Heart right ventricle (tissue), 16 donors: Measurements from ENCODE around the gene PJA1. TPM values are rescaled to one million over a fixed set of nuclear protein-coding genes. Genes with fewer than 3 reads are reported as not detected.

ENCODE experiments used
- ATAC-seq, 8 donors: fragments of 200-7000 bp; cut with Tn5 transposase; one replicate each; pipeline ENCODE4 v1.9.1; 2020; ENCODE audit warnings: mild to moderate bottlenecking in 8 of 8, moderate library complexity in 8 of 8, moderate number of reproducible peaks in 1 of 8
- DNase-seq, 2 donors: peaks; one replicate each; pipeline ENCODE4 v3.0.0-alpha.2; 2020
- H3K27ac ChIP-seq, 10 donors: fragments of 200-600 bp; sonication (generic) in 2 of 10; one replicate each; pipeline versions ENCODE4 v1.5.0 to v1.8.0; 2020 to 2022; ENCODE audit warnings: mild to moderate bottlenecking in 3 of 10
- H3K27me3 ChIP-seq, 7 donors: fragments of 200-600 bp; one replicate each; pipeline ENCODE4 v1.8.0; 2021 to 2022; ENCODE audit warnings: mild to moderate bottlenecking in 2 of 7
- H3K36me3 ChIP-seq, 9 donors: fragments of 200-600 bp; sonication (generic) in 1 of 9; one replicate each; pipeline versions ENCODE4 v1.5.0 to v1.8.0; 2020 to 2022; ENCODE audit warnings: mild to moderate bottlenecking in 2 of 9
- H3K4me1 ChIP-seq, 9 donors: fragments of 200-600 bp; sonication (generic) in 1 of 9; one replicate each; pipeline versions ENCODE4 v1.5.0 to v1.8.0; 2020 to 2022; ENCODE audit warnings: mild to moderate bottlenecking in 4 of 9
- H3K4me3 ChIP-seq, 10 donors: fragments of 200-600 bp; sonication (generic) in 2 of 10; one replicate each; pipeline versions ENCODE4 v1.5.0 to v1.8.0; 2020 to 2022; ENCODE audit warnings: mild to moderate bottlenecking in 7 of 10, moderate library complexity in 2 of 10
- H3K9me3 ChIP-seq, 11 donors: fragments of 200-600 bp in 10 of 11; sonication (generic) in 2 of 11; one replicate each; pipeline versions ENCODE4 v1.5.0 to v1.8.0; 2013 to 2022; ENCODE audit warnings: mild to moderate bottlenecking in 2 of 11, control low read depth in 1 of 11, moderate library complexity in 1 of 11
- CTCF ChIP-seq, 9 donors: fragments of 200-600 bp; sonication (generic) in 2 of 9; IDR thresholded peaks; one replicate each; pipeline versions ENCODE4 v1.5.0 to v1.8.0; 2021 to 2022; ENCODE audit warnings: antibody characterized with exemption in 9 of 9, mild to moderate bottlenecking in 5 of 9, moderate library complexity in 1 of 9
- WGBS, 2 donors: extraction: QIAGEN DNeasy Blood & Tissue Kit; methylation state at CpG; one replicate each; pipeline ENCODE4 v1.1.7; 2013; ENCODE audit warnings: inconsistent platforms in 1 of 2; 5-methylcytosine and 5-hydroxymethylcytosine counted together
- intact Hi-C, 10 donors: fragments of 100-400 bp; cut with DNase I; formaldehyde crosslinking; loops; one replicate each; pipeline versions ENCODE4 v1.11.1 to v1.14.2; 2022
- polyA plus RNA-seq, 2 donors: library from polyadenylated mRNA; stranded (reverse); fragments of 200-250 nt; gene quantifications; one replicate each; pipeline ENCODE4 v1.2.3, GENCODE V29; 2013
- total RNA-seq, 10 donors: library from RNA; stranded (reverse); fragmentation: NEBNext Ultra II Directional in 3 of 10; extraction: Animal tissue kit (Norgen Biotek cat#: 25700) in 3 of 10; gene quantifications; one replicate each; pipeline versions ENCODE4 v1.2.1 to v1.2.4, GENCODE V29; 2021 to 2023
- donor health status: Arrhythmogenic right ventricular cardiomyopathy.
- donor health status: ischemic (EF 13 %, LVEDD 7.1; RV severe dilation, severe dysfunction).
- donor health status: healthy with polysubstance abuse.
- donor health status: DM: no; HTN: yes; CAD: no.
- donor health status: DM: no; HTN: no; CAD: no.
- donor health status: ischemic (EF 25% LVEDD 6.9; RV normal size, moderate dysfunction).
- donor health status: ischemic (EF 25% LVEDD 5.7; RV mildly dilated, moderate dysfunction).
- donor health status: healthy.
- donor health status: DM: yes; HTN: yes; CAD: no.
- donor health status: Ischemic cardiomyopathy.
- donor health status: ischemic (EF 35%, LVEDD 5.7; RV mildly dilated, moderate dysfunction).
- donor health status: nonischemic (EF 11% LVEDD 7.7; RV severe dilation, severe dysfunction).
- donor health status: DM: yes; HTN: yes; CAD: no.
- donor health status: PGD.
- donor health status: ischemic (EF 29% LVEDD 5.4; RV normal size, mild dysfunction).
- donor health status: nonischemic (EF 23%, LVEDD 6.1; RV moderate dilation, normal function).

The PJA1 gene
- total and polyA plus RNA-seq, 12 donors, result 4.5 to 20.2 (median 15.0) TPM

GRCh38 chrX:69138512-69138911 is 26.7 kb downstream of the PJA1 start:
- 75 to 76% methylated on average over 3 of the region's 3 CpGs for WGBS, 2 donors
- peaks cover 0 to 17% (median 0%) of the 10 kb centered on the region in 9 donors for H3K4me1 ChIP-seq
- intact Hi-C loops, result loop anchor here in 1 of 10 donors (10.0 kb wide), 1 partner anchor 86 kb away; no protein-coding TSS in a partner anchor

DNA sequence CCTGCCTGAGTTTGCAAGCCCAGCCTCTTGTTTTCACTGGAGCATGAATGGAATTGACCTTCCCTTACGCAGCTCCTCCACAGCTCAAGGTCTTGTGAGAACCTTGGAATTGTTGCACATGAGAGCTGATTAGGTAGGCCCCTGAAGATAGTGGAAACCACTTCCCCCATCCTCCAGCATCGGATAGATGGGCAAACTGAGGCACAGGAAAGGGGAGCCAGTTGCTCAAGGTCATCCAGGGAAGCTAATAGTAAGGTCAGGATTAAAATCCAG is 27.2 kb downstream of the PJA1 start:
- peaks cover 0 to 17% (median 0%) of the 10 kb centered on the region in 9 donors for H3K4me1 ChIP-seq
- no peaks in the 10 kb centered on the region for H3K9me3 ChIP-seq
- intact Hi-C loops, result loop anchor here in 1 of 10 donors (10.0 kb wide), 1 partner anchor 87 kb away; no protein-coding TSS in a partner anchor
- peaks cover 0 to 63% (median 0%) of the 10 kb centered on the region in 7 donors for H3K27me3 ChIP-seq
- H3K27ac ChIP-seq, result peak overlapping the region in 5 of 10 donors; percentile 44 to 75 (median 71)
- H3K4me3 ChIP-seq, result no peak overlapping the region
- no peaks in the 10 kb centered on the region for H3K36me3 ChIP-seq
- no peak for TF ChIP-seq CTCF (IDR thresholded peaks at IDR 0.05)
- 75 to 81% methylated on average over 2 of the region's 2 CpGs for WGBS, 2 donors
- ATAC-seq (no peak), DNase-seq (no peak)

More at GRCh38 chrX:69138512-69138911, 26.7 kb downstream of the PJA1 start:
- TF ChIP-seq CTCF (IDR thresholded peaks at IDR 0.05), result no peak
- H3K4me3 ChIP-seq, result no peak overlapping the region
- ATAC-seq (no peak), DNase-seq (no peak)
- no peaks in the 10 kb centered on the region for H3K9me3 ChIP-seq
- H3K27ac ChIP-seq, result peak overlapping the region in 1 of 10 donors; percentile 26
- H3K36me3 ChIP-seq, result no peaks in the 10 kb centered on the region
- H3K27me3 ChIP-seq, result peaks cover 0 to 59% (median 0%) of the 10 kb centered on the region in 7 donors

DNA sequence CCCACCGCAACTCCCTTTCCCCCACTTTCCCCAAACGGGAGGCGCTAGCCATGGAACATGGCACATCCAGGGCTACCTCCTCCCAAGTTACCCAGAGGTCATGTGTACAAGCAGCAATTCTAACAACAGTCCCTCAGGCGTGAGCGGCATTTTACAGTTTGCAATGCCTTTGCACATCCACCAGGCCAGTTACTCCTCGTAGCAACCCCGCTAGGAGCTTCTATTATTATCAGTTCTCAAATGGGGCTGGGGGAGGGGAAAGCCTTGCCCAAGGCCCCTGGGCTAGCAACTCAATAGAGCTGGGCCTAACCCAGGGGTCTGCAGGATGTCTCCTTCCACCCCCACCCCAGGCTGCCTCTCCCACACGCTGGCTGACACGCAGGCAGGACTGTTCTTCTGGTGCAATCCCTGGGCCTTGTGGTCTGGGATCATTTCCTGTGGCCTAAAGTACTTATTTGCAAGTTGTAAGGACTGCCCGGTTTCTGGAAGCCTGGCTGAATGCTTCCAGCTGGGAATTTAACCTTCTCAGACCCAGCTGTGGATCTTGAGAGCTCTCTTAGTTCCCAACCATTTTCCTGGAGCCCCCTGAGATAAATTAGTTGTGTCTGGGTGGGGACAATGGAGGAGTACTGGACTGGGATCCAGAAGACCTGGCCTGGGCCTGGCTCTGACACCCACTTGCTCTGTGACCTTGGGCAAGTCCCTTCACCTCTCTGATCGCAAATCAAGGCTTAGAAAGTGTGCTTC is 27.7 kb downstream of the PJA1 start:
- 49 to 51% methylated on average over 11 of the region's 11 CpGs for WGBS, 2 donors
- no peak for TF ChIP-seq CTCF (IDR thresholded peaks at IDR 0.05)
- H3K27me3 ChIP-seq, result peaks cover 0 to 62% (median 0%) of the 10 kb centered on the region in 7 donors
- intact Hi-C loops, result loop anchor here in 1 of 10 donors (10.0 kb wide), 1 partner anchor 87 kb away; no protein-coding TSS in a partner anchor
- H3K9me3 ChIP-seq, result no peaks in the 10 kb centered on the region
- peak overlapping the region in 9 of 10 donors; percentile 7 to 43 (median 34) for H3K4me3 ChIP-seq
- DNase-seq (peak in 1 of 2 donors; percentile 16), ATAC-seq (peak in 7 of 8 donors; percentile 55 to 77 (median 60))
- peak overlapping the region; percentile 35 to 76 (median 70) for H3K27ac ChIP-seq
- H3K36me3 ChIP-seq, result no peaks in the 10 kb centered on the region
- peaks cover 0 to 17% (median 0%) of the 10 kb centered on the region in 9 donors for H3K4me1 ChIP-seq

- H3K4me3 ChIP-seq, result peak overlapping the region in 9 of 10 donors; percentile 7 to 43 (median 34)
- H3K4me1 ChIP-seq, result peaks cover 0 to 17% (median 0%) of the 10 kb centered on the region in 9 donors
- no peak for TF ChIP-seq CTCF (IDR thresholded peaks at IDR 0.05)
- no peaks in the 10 kb centered on the region for H3K36me3 ChIP-seq
- WGBS, 2 donors, result 12 to 16% methylated on average over 33 to 42 of the region's 42 CpGs
- no peaks in the 10 kb centered on the region for H3K9me3 ChIP-seq
- ATAC-seq (peak in 7 of 8 donors; percentile 67 to 89 (median 77)), DNase-seq (peak; percentile 30 to 48)
- peak overlapping the region; percentile 35 to 76 (median 70) for H3K27ac ChIP-seq
- intact Hi-C loops, result loop anchor here in 1 of 10 donors (10.0 kb wide), 1 partner anchor 88 kb away; no protein-coding TSS in a partner anchor
- H3K27me3 ChIP-seq, result peaks cover 0 to 65% (median 0%) of the 10 kb centered on the region in 7 donors
Measured at GRCh38 chrX:69136546-69137331, 28.5 kb downstream of the PJA1 start.
